ENCODE measurements around the gene DPF1. TPM values are rescaled to one million over a fixed set of nuclear protein-coding genes. Genes with fewer than 3 reads are reported as not detected.
A peak's percentile ranks its signal among the peaks of the same experiment; 100 is the strongest.

DPF1 gene
- total RNA-seq, 4 donors from 2014 or later: 0.85 to 4.2 TPM; not detected in 2

GRCh38 chr19:38211151-38211591, 12.9 kb downstream of the DPF1 start:
- no peaks in the 10 kb centered on the region for H3K36me3 ChIP-seq
- H3K27me3 ChIP-seq: peaks cover 5 to 13% of the 10 kb centered on the region in 2 donors
- TF ChIP-seq CTCF (IDR thresholded peaks at IDR 0.05) (no peak), POLR2A (IDR thresholded peaks at IDR 0.05) (no peak)
- intact Hi-C loops (cut with DNase I; ENCODE audit: low total_unique reads): no loop called here
- peak in 1 of 2 donors; percentile 29 for DNase-seq
- H3K4me1 ChIP-seq: peaks cover 0 to 15% of the 10 kb centered on the region in 2 donors
- no peak overlapping the region for H3K4me3 ChIP-seq
- H3K27ac ChIP-seq: peak overlapping the region in 1 of 2 donors; percentile 77
- H3K9me3 ChIP-seq: no peaks in the 10 kb centered on the region

- peak; percentile 23 to 77 for DNase-seq
- no peak for TF ChIP-seq CTCF (IDR thresholded peaks at IDR 0.05)
- TF ChIP-seq POLR2A (IDR thresholded peaks at IDR 0.05): peak in 1 of 2 donors; percentile 23
- intact Hi-C loops (cut with DNase I; ENCODE audit: low total_unique reads): no loop called here
- H3K27me3 ChIP-seq: peaks cover 5 to 10% of the 10 kb centered on the region in 2 donors
- H3K27ac ChIP-seq: peak overlapping the region; percentile 54 to 77
- H3K4me1 ChIP-seq: peaks cover 0 to 15% of the 10 kb centered on the region in 2 donors
- no peak overlapping the region for H3K4me3 ChIP-seq
- no peaks in the 10 kb centered on the region for H3K36me3 ChIP-seq
- no peaks in the 10 kb centered on the region for H3K9me3 ChIP-seq
Observed at GRCh38 chr19:38210458-38210987, 13.5 kb downstream of the DPF1 start.

GRCh38 chr19:38209671-38210457, 14.2 kb downstream of the DPF1 start:
- Histone ChIP-seq H3K36me3 (no peaks in the 10 kb centered on the region), H3K27me3 (peaks cover 5 to 10% of the 10 kb centered on the region in 2 donors), H3K9me3 (no peaks in the 10 kb centered on the region), H3K27ac (peak overlapping the region; percentile 54 to 77), H3K4me3 (peak overlapping the region in 1 of 2 donors; percentile 7), H3K4me1 (peaks cover 0 to 15% of the 10 kb centered on the region in 2 donors)
- peak; percentile 64 to 86 for DNase-seq
- TF ChIP-seq CTCF (IDR thresholded peaks at IDR 0.05) (no peak), POLR2A (IDR thresholded peaks at IDR 0.05) (peak; percentile 15 to 42)
- intact Hi-C loops (cut with DNase I; ENCODE audit: low total_unique reads): no loop called here

GRCh38 chr19:38209152-38209551, 14.9 kb downstream of the DPF1 start:
- intact Hi-C loops (cut with DNase I; ENCODE audit: low total_unique reads): no loop called here
- Histone ChIP-seq H3K27ac (peak overlapping the region in 1 of 2 donors; percentile 77), H3K36me3 (no peaks in the 10 kb centered on the region), H3K4me1 (peaks cover 0 to 15% of the 10 kb centered on the region in 2 donors), H3K4me3 (peak overlapping the region in 1 of 2 donors; percentile 7), H3K27me3 (peaks cover 5 to 10% of the 10 kb centered on the region in 2 donors), H3K9me3 (no peaks in the 10 kb centered on the region)
- no peak for DNase-seq
- no peak for TF ChIP-seq POLR2A (IDR thresholded peaks at IDR 0.05)
- no peak for TF ChIP-seq CTCF (IDR thresholded peaks at IDR 0.05)

GRCh38 chr19:38208571-38208970, 15.5 kb downstream of the DPF1 start:
- DNase-seq: no peak
- peak overlapping the region in 1 of 2 donors; percentile 77 for H3K27ac ChIP-seq
- no peaks in the 10 kb centered on the region for H3K36me3 ChIP-seq
- no peaks in the 10 kb centered on the region for H3K9me3 ChIP-seq
- H3K27me3 ChIP-seq: peaks cover 5 to 10% of the 10 kb centered on the region in 2 donors
- H3K4me3 ChIP-seq: no peak overlapping the region
- TF ChIP-seq CTCF (IDR thresholded peaks at IDR 0.05) (no peak), POLR2A (IDR thresholded peaks at IDR 0.05) (no peak)
- H3K4me1 ChIP-seq: peaks cover 0 to 15% of the 10 kb centered on the region in 2 donors
- intact Hi-C loops (cut with DNase I; ENCODE audit: low total_unique reads): no loop called here

Data from uterus (tissue), 4 donors.